K562 (cell line): Measurements from ENCODE around the gene KCTD15. TPM values are rescaled to one million over a fixed set of nuclear protein-coding genes. Genes with fewer than 3 reads are reported as not detected.

ENCODE experiments used
- ATAC-seq: fragments of 200-7000 bp; cut with Tn5 transposase; 3 replicates; pipeline ENCODE4 v1.9.1; 2020; ENCODE audit warnings: moderate library complexity
- BruUV-seq: library from RNA; stranded (reverse); fragments of 400-500 nt; replicated peaks from 2 replicates; lab custom pipeline; 2021; lab: Mats Ljungman, UMichigan
- CTCF ChIA-PET: fragments of 300-600 bp; formaldehyde crosslinking; extraction: SDS; loops from one replicate; lab custom pipeline; 2021; ENCODE audit warnings: low intra/inter-chr PET ratio; lab: Yijun Ruan, JAX
- POLR2A ChIA-PET: fragments of 300-600, 350-650 bp; sonication (Branson Sonifier 250); formaldehyde crosslinking; extraction: SDS; loops from one replicate; lab custom pipeline; 2021; ENCODE audit warnings: antibody characterized with exemption, inconsistent platforms; lab: Yijun Ruan, JAX
- DNase-seq, 4 experiments: peaks; one replicate each; pipeline versions ENCODE4 v3.0.0 to v3.0.0-alpha.2; 2011 to 2018; ENCODE audit warnings: low spot score in 3 of 4, mixed read lengths in 3 of 4; ENCODE audit errors: extremely low read depth in 1 of 4
- FAIRE-seq: peaks from 2 replicates; lab custom pipeline; 2011; peaks lifted over from hg19 to GRCh38; lab: Jason Lieb, UNC
- H2AFZ ChIP-seq: 2 replicates; pipeline ENCODE4 v1.6.0; 2011; ENCODE audit warnings: low read depth, low read length, control low read depth, inconsistent platforms
- H3K27ac ChIP-seq: fragments of 200-600 bp; 3 replicates; pipeline ENCODE4 v1.8.0; 2011; ENCODE audit warnings: low read depth, mild to moderate bottlenecking, control low read depth, inconsistent platforms, low read length, moderate library complexity, mixed read lengths; ENCODE audit errors: extremely low read depth
- H3K27me3 ChIP-seq, 2 experiments: fragments of 300-600 bp in 1 of 2; 2 replicates in 1 of 2; 3 replicates in 1 of 2; pipeline versions ENCODE4 v1.6.0 to v1.8.0; 2011; ENCODE audit warnings: inconsistent platforms in 2 of 2, low read length in 2 of 2, mild to moderate bottlenecking in 1 of 2, mixed read lengths in 1 of 2, moderate library complexity in 1 of 2; ENCODE audit not compliant: control insufficient read depth in 2 of 2, insufficient read depth in 2 of 2
- H3K36me3 ChIP-seq: fragments of 300-600 bp; 3 replicates; pipeline ENCODE4 v1.8.0; 2011; ENCODE audit warnings: mild to moderate bottlenecking, low read length, inconsistent platforms; ENCODE audit not compliant: control insufficient read depth, insufficient read depth
- H3K4me1 ChIP-seq, 2 experiments: fragments of 200-600 bp in 1 of 2; replicated peaks in 1 of 2; 2 replicates in 1 of 2; 3 replicates in 1 of 2; pipeline versions ENCODE4 v1.5.1 to v1.8.0; 2011; ENCODE audit warnings: inconsistent platforms in 2 of 2, low read length in 2 of 2, mild to moderate bottlenecking in 1 of 2, mixed read lengths in 1 of 2, moderate library complexity in 1 of 2; ENCODE audit not compliant: control insufficient read depth in 2 of 2, insufficient read depth in 2 of 2
- H3K4me2 ChIP-seq: 2 replicates; pipeline ENCODE4 v1.6.1; 2011; ENCODE audit warnings: low read length, control low read depth, inconsistent platforms, mixed read lengths; ENCODE audit not compliant: insufficient read depth
- H3K4me3 ChIP-seq: fragments of 200-600 bp; sonication (generic), shearing (Covaris generic); 2 replicates; pipeline ENCODE4 v1.5.1; 2016; ENCODE audit warnings: control low read depth, inconsistent platforms
- H3K79me2 ChIP-seq: fragments of 200-600 bp; 3 replicates; pipeline ENCODE4 v1.8.0; 2011; ENCODE audit warnings: low read length, inconsistent platforms; ENCODE audit not compliant: control insufficient read depth, insufficient read depth
- H3K9ac ChIP-seq, 2 experiments: 2 replicates each; pipeline versions ENCODE4 v1.6.0 to v1.6.1; 2011; ENCODE audit warnings: low read depth in 2 of 2, low read length in 2 of 2, control low read depth in 1 of 2, inconsistent platforms in 1 of 2, mild to moderate bottlenecking in 1 of 2, mixed read lengths in 1 of 2; ENCODE audit not compliant: insufficient read depth in 1 of 2
- H3K9me1 ChIP-seq: one replicate; pipeline ENCODE4 v1.6.0; 2011; ENCODE audit warnings: inconsistent platforms, mild to moderate bottlenecking, low read length, moderate library complexity; ENCODE audit not compliant: control insufficient read depth, insufficient read depth
- H3K9me3 ChIP-seq: replicated peaks from 2 replicates; pipeline ENCODE4 v1.5.1; 2011; ENCODE audit warnings: low read depth, low read length, inconsistent platforms; ENCODE audit not compliant: control insufficient read depth, insufficient read depth
- H4K20me1 ChIP-seq: replicated peaks from 2 replicates; pipeline ENCODE4 v1.6.1; 2011; ENCODE audit warnings: low read length, inconsistent platforms, mixed read lengths; ENCODE audit not compliant: control insufficient read depth, insufficient read depth
- ARNT ChIP-seq, 2 experiments: fragments of 450-650 bp; IDR thresholded peaks; 2 replicates each; pipeline ENCODE4 v1.6.1; 2016; ENCODE audit warnings: mild to moderate bottlenecking in 1 of 2
- NEUROD1 ChIP-seq: fragments of 150-350 bp; IDR thresholded peaks from 2 replicates; pipeline ENCODE4 v1.6.1; 2014; ENCODE audit warnings: borderline replicate concordance, low read length, low read depth; ENCODE audit not compliant: partially characterized antibody
- SMAD1 ChIP-seq: fragments of 150-350 bp; IDR thresholded peaks from 2 replicates; pipeline ENCODE4 v1.6.1; 2014; ENCODE audit warnings: low read length, low read depth; ENCODE audit not compliant: partially characterized antibody
- TFE3 ChIP-seq: fragments of 450-650 bp; formaldehyde crosslinking; IDR thresholded peaks from 2 replicates; pipeline ENCODE4 v1.4.0; 2020; ENCODE audit warnings: mild to moderate bottlenecking, mixed read lengths
- YY1 ChIP-seq, 3 experiments: IDR thresholded peaks; 2 replicates each; pipeline ENCODE4 v1.6.1; 2011; ENCODE audit warnings: low read length in 2 of 3, mild to moderate bottlenecking in 2 of 3, moderate library complexity in 2 of 3, borderline replicate concordance in 1 of 3, control low read depth in 1 of 3, low read depth in 1 of 3; ENCODE audit not compliant: insufficient read depth in 3 of 3, insufficient replicate concordance in 2 of 3, control insufficient read depth in 1 of 3, insufficient read length in 1 of 3; ENCODE audit errors: extremely low read depth in 1 of 3
- ZBTB49 ChIP-seq: sonication (generic); formaldehyde crosslinking; IDR thresholded peaks from 2 replicates; pipeline ENCODE4 v1.8.0; 2022; ENCODE audit warnings: missing genetic modification reagents, mild to moderate bottlenecking, borderline replicate concordance
- ZNF140 ChIP-seq: fragments of 250-450 bp; sonication (Bioruptor Pico); IDR thresholded peaks from 2 replicates; pipeline ENCODE4 v1.8.0; 2021; ENCODE audit warnings: moderate library complexity, mild to moderate bottlenecking, inconsistent platforms
- ZNF232 ChIP-seq: sonication (generic); formaldehyde crosslinking; IDR thresholded peaks from 2 replicates; pipeline ENCODE4 v1.8.0; 2022; ENCODE audit warnings: mild to moderate bottlenecking, missing genetic modification reagents
- ZNF586 ChIP-seq: fragments of 450-650 bp; formaldehyde crosslinking; conservative IDR thresholded peaks from 2 replicates; pipeline ENCODE4 v1.4.0; 2020; ENCODE audit warnings: mild to moderate bottlenecking, moderate library complexity
- ZNF717 ChIP-seq: fragments of 250-450 bp; sonication (Bioruptor Pico); IDR thresholded peaks from 2 replicates; pipeline ENCODE4 v1.5.0; 2021
- ZSCAN29 ChIP-seq: fragments of 450-650 bp; IDR thresholded peaks from 2 replicates; pipeline ENCODE4 v1.6.1; 2017
- ZSCAN32 ChIP-seq: fragments of 450-650 bp; formaldehyde crosslinking; IDR thresholded peaks from 2 replicates; pipeline ENCODE4 v1.4.0; 2020; ENCODE audit warnings: mild to moderate bottlenecking, moderate library complexity
- WGBS: fragments of 100-300 bp; shearing (Covaris generic); methylation state at CpG from one replicate; pipeline ENCODE4 v1.1.6; 2016; ENCODE audit warnings: low coverage, mixed read lengths; ENCODE audit not compliant: insufficient coverage; ENCODE audit errors: missing lambda C conversion rate; 5-methylcytosine and 5-hydroxymethylcytosine counted together
- in situ Hi-C: fragments of 300-500 bp; cut with MboI; formaldehyde crosslinking; loops from 4 replicates; pipeline ENCODE4 v1.15.0; 2018; ENCODE audit warnings: inconsistent platforms, mixed read lengths
- intact Hi-C: fragments of 100-400 bp; cut with micrococcal nuclease; formaldehyde crosslinking; loops from 2 replicates; pipeline ENCODE4 v1.14.2; 2022
- polyA plus RNA-seq, 8 experiments: library from polyadenylated mRNA; depleted of rRNA in 4 of 8; stranded (reverse) in 5 of 8; unstranded in 3 of 8; fragments of >200 nt; fragmentation: Nextera tagmentation in 2 of 8; fragmentation: Illumina TruSeq in 1 of 8; extraction: Ambion mirVana in 2 of 8; extraction: Trizol in 1 of 8; gene quantifications; 2 replicates each; pipeline versions ENCODE4 v1.2.1 to v1.2.3, GENCODE V29; 2011 to 2014; ENCODE audit warnings: inconsistent platforms in 1 of 8, missing spikeins in 1 of 8
- total RNA-seq, 7 experiments: library from RNA; depleted of rRNA in 6 of 7; stranded (reverse); fragments of >200 nt in 6 of 7; fragmentation: Illumina TruSeq in 2 of 7; extraction: Trizol in 2 of 7; gene quantifications; 2 replicates each; pipeline versions ENCODE4 v1.2.1 to v1.2.3, GENCODE V29; 2011 to 2021; ENCODE audit warnings: low replicate concordance in 1 of 7
- TF ChIP-seq, protein P1 (sequence below), 3 experiments: IDR thresholded peaks in 2 of 3; conservative IDR thresholded peaks in 1 of 3; 2 replicates each; pipeline ENCODE4 v1.5.1; 2011 to 2012; ENCODE audit warnings: low read length in 3 of 3, mild to moderate bottlenecking in 3 of 3, control low read depth in 2 of 3, improper control_type of control experiment in 1 of 3, inconsistent platforms in 1 of 3, low read depth in 1 of 3, mixed read lengths in 1 of 3, moderate library complexity in 1 of 3; ENCODE audit not compliant: insufficient read depth in 2 of 3
- TF ChIP-seq, protein P2 (sequence below): sonication (generic); formaldehyde crosslinking; IDR thresholded peaks from 2 replicates; pipeline ENCODE4 v1.8.0; 2022; ENCODE audit warnings: mild to moderate bottlenecking, missing genetic modification reagents
- TF ChIP-seq, protein P3 (sequence below): fragments of 250-450 bp; sonication (Bioruptor Pico); IDR thresholded peaks from 2 replicates; pipeline ENCODE4 v1.5.0; 2021

Gene KCTD15
- total and polyA plus RNA-seq, 9 of the 15 experiments (the other 6 are each of a cell fraction or from before 2014, with no cell fraction given) = 1.7 to 49.0 (median 11.8) TPM

- H3K4me2 ChIP-seq = no peak overlapping the region
- H3K27ac ChIP-seq = no peak overlapping the region
- 2% methylated on average over 3 of the region's 3 CpGs for WGBS
- H3K36me3 ChIP-seq = no peaks in the 10 kb centered on the region
- ATAC-seq = no peak
- H2AFZ ChIP-seq = no peak overlapping the region
- FAIRE-seq = no peak
- ChIA-PET CTCF (no interaction called here), POLR2A (interaction anchor here (0.6 kb wide), 1 partner anchor 18 kb away, joined by 3 read pairs; no protein-coding TSS in a partner anchor)
- no peak overlapping the region for H3K9ac ChIP-seq
- no peaks in the 10 kb centered on the region for H3K9me3 ChIP-seq
- peaks cover 7 to 31% of the 10 kb centered on the region in 2 experiments; a peak in 4 of 5 replicates for H3K27me3 ChIP-seq
- H3K9me1 ChIP-seq = no peaks in the 10 kb centered on the region
- no peak overlapping the region for H3K4me3 ChIP-seq
- no peaks in the 10 kb centered on the region for H4K20me1 ChIP-seq
- no TSS peak for BruUV-seq
- intact Hi-C loops (no loop called here), in situ Hi-C loops (no loop called here)
- no peaks in the 10 kb centered on the region for H3K79me2 ChIP-seq
- no peaks in the 10 kb centered on the region for H3K4me1 ChIP-seq
- DNase-seq = no peak
- TF ChIP-seq ZBTB49 (CRISPR knock-in tag) (no peak), SMAD1 (no peak), NEUROD1 (no peak), ZNF586 (CRISPR knock-in tag) (no peak), ZNF232 (CRISPR knock-in tag) (no peak), ARNT (IDR thresholded peaks at IDR 0.05) (no peak), ZNF140 (CRISPR knock-in tag) (no peak), YY1 (IDR thresholded peaks at IDR 0.05; ENCODE audit: borderline replicate concordance in 1 of 3, control insufficient read depth in 1 of 3, extremely low read depth in 1 of 3, insufficient read depth in 3 of 3, insufficient read length in 1 of 3, insufficient replicate concordance in 2 of 3, low read depth in 1 of 3, low read length in 2 of 3) (no peak), ZNF717 (no peak), ZSCAN29 (no peak), ZSCAN32 (CRISPR knock-in tag) (no peak), TFE3 (CRISPR knock-in tag) (no peak)
- TF ChIP-seq, protein P1, sequence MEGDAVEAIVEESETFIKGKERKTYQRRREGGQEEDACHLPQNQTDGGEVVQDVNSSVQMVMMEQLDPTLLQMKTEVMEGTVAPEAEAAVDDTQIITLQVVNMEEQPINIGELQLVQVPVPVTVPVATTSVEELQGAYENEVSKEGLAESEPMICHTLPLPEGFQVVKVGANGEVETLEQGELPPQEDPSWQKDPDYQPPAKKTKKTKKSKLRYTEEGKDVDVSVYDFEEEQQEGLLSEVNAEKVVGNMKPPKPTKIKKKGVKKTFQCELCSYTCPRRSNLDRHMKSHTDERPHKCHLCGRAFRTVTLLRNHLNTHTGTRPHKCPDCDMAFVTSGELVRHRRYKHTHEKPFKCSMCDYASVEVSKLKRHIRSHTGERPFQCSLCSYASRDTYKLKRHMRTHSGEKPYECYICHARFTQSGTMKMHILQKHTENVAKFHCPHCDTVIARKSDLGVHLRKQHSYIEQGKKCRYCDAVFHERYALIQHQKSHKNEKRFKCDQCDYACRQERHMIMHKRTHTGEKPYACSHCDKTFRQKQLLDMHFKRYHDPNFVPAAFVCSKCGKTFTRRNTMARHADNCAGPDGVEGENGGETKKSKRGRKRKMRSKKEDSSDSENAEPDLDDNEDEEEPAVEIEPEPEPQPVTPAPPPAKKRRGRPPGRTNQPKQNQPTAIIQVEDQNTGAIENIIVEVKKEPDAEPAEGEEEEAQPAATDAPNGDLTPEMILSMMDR (IDR thresholded peaks at IDR 0.05 in 2 of 3, conservative IDR thresholded peaks at IDR 0.05 in 1 of 3; ENCODE audit: insufficient read depth in 2 of 3, low read depth in 1 of 3, low read length in 3 of 3) = no peak
- TF ChIP-seq, protein P2, sequence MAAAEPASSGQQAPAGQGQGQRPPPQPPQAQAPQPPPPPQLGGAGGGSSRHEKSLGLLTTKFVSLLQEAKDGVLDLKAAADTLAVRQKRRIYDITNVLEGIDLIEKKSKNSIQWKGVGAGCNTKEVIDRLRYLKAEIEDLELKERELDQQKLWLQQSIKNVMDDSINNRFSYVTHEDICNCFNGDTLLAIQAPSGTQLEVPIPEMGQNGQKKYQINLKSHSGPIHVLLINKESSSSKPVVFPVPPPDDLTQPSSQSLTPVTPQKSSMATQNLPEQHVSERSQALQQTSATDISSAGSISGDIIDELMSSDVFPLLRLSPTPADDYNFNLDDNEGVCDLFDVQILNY (CRISPR knock-in tag) = no peak
- TF ChIP-seq, protein P3, sequence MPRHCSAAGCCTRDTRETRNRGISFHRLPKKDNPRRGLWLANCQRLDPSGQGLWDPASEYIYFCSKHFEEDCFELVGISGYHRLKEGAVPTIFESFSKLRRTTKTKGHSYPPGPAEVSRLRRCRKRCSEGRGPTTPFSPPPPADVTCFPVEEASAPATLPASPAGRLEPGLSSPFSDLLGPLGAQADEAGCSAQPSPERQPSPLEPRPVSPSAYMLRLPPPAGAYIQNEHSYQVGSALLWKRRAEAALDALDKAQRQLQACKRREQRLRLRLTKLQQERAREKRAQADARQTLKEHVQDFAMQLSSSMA = no peak
These were observed 33.6 kb downstream of the KCTD15 start for GRCh38 chr19:33830264-33830663.
